Natural killer cell (primary cell): Measurements from ENCODE around the gene NATD1. TPM values are rescaled to one million over a fixed set of nuclear protein-coding genes. Genes with fewer than 3 reads are reported as not detected.
A peak's percentile ranks its signal among the peaks of the same experiment; 100 is the strongest.

Experiments used
- ATAC-seq, 3 donors: fragments of 150-1000 bp in 2 of 3; fragments of 200-7000 bp in 1 of 3; cut with Tn5 transposase; 1 replicate in 1 of 3; 2 replicates in 2 of 3; pipeline ENCODE4 v1.10.0; 2021; ENCODE audit warnings: mild to moderate bottlenecking in 2 of 3, moderate library complexity in 2 of 3
- DNase-seq, 2 donors: peaks; one replicate each; pipeline versions ENCODE4 v3.0.0 to v3.0.0-alpha.2; 2013 to 2021; ENCODE audit warnings: mixed read lengths in 1 of 2
- H3K27ac ChIP-seq: one replicate; pipeline ENCODE4 v1.5.1; 2013; ENCODE audit warnings: mild to moderate bottlenecking, low read length
- H3K27me3 ChIP-seq: one replicate; pipeline ENCODE4 v1.6.1; 2013; ENCODE audit warnings: low read length; ENCODE audit not compliant: control insufficient read depth, insufficient read depth
- H3K36me3 ChIP-seq: one replicate; pipeline ENCODE4 v1.6.1; 2013; ENCODE audit warnings: low read length; ENCODE audit not compliant: control insufficient read depth, insufficient read depth
- H3K4me1 ChIP-seq: one replicate; pipeline ENCODE4 v1.6.1; 2013; ENCODE audit warnings: low read length; ENCODE audit not compliant: control insufficient read depth, insufficient read depth
- H3K4me3 ChIP-seq: one replicate; pipeline ENCODE4 v1.5.1; 2013; ENCODE audit warnings: low read length
- H3K9me3 ChIP-seq: one replicate; pipeline ENCODE4 v1.6.1; 2013; ENCODE audit warnings: low read length; ENCODE audit not compliant: control insufficient read depth, insufficient read depth
- H3K27ac Mint-ChIP-seq, 2 donors: one replicate each; pipeline ENCODE4 v1.8.0; 2022; ENCODE audit warnings: mild to moderate bottlenecking in 2 of 2, mixed read lengths in 2 of 2, moderate library complexity in 1 of 2
- H3K27me3 Mint-ChIP-seq, 2 donors: one replicate each; pipeline ENCODE4 v1.8.0; 2022; ENCODE audit warnings: low read depth in 2 of 2, mixed read lengths in 2 of 2
- H3K36me3 Mint-ChIP-seq: one replicate; pipeline ENCODE4 v1.8.0; 2022; ENCODE audit warnings: mixed read lengths
- H3K4me1 Mint-ChIP-seq, 2 donors: one replicate each; pipeline ENCODE4 v1.8.0; 2022; ENCODE audit warnings: mixed read lengths in 2 of 2
- H3K4me3 Mint-ChIP-seq: one replicate; pipeline ENCODE4 v1.8.0; 2022; ENCODE audit warnings: mild to moderate bottlenecking, moderate library complexity, mixed read lengths
- H3K9me3 Mint-ChIP-seq, 2 donors: one replicate each; pipeline ENCODE4 v1.8.0; 2022; ENCODE audit warnings: mixed read lengths in 2 of 2
- WGBS: methylation state at CpG from one replicate; pipeline ENCODE4 v1.1.7; 2013; ENCODE audit warnings: missing lambda C conversion rate; ENCODE audit not compliant: insufficient coverage; 5-methylcytosine and 5-hydroxymethylcytosine counted together
- intact Hi-C: fragments of 100-400 bp; cut with micrococcal nuclease; formaldehyde crosslinking; loops from one replicate; pipeline ENCODE4 v1.14.2; 2022
- total RNA-seq, 4 donors: library from RNA; stranded (reverse); fragments of 120-200 nt in 1 of 4; gene quantifications; one replicate each; pipeline versions ENCODE4 v1.2.3 to v1.2.4, GENCODE V29; 2013 to 2022
- TF ChIP-seq, protein P1 (sequence below): fragments of 200-600 bp; IDR thresholded peaks from one replicate; pipeline ENCODE4 v1.8.0; 2022; ENCODE audit warnings: antibody characterized with exemption

The NATD1 gene
- total RNA-seq, 3 donors from 2014 or later (not counting 1 experiment from before 2014, with no cell fraction given): 10.9 to 16.3 (median 14.1) TPM

DNA sequence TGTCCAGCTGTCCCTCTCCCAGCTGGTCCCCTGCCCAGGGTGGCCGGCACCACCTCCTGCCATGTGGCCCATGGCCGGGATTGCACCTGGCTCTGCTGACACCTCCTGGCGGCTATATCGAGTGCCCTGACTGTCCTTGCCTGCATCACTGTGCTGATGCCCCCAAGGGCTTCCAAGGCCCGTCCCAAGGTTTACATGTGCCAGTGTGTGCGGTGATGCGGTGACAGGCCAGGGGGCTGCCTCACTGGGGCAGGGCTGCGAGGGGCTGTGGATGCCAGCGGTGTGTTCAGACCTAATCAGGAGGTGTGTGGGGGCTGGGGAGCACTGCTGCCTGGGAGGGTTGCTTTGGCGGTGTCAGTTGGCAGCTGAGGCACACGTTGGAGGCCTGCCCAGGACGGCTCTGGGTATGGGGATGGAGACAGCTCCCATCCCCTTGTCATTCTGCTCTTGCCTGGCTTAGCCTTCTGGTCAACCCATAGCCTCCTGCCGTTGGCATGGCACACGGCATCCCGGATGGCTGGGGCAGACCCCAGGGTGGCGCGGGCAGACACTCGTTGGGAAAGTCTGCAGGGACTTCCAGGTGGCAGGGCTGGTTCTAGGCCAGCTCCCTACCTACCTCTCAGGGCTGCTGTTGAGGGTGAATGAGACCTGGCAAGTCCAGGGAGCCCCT is 36.8 kb upstream of the NATD1 start:
- Mint-ChIP-seq H3K4me1 (peaks cover 61 to 65% of the 10 kb centered on the region in 2 donors), H3K36me3 (no peaks in the 10 kb centered on the region), H3K27ac (peak overlapping the region; percentile 96 to 99), H3K27me3 (no peaks in the 10 kb centered on the region), H3K4me3 (no peak overlapping the region), H3K9me3 (peaks cover 0 to 2% of the 10 kb centered on the region in 2 donors)
- TF ChIP-seq, protein P1, sequence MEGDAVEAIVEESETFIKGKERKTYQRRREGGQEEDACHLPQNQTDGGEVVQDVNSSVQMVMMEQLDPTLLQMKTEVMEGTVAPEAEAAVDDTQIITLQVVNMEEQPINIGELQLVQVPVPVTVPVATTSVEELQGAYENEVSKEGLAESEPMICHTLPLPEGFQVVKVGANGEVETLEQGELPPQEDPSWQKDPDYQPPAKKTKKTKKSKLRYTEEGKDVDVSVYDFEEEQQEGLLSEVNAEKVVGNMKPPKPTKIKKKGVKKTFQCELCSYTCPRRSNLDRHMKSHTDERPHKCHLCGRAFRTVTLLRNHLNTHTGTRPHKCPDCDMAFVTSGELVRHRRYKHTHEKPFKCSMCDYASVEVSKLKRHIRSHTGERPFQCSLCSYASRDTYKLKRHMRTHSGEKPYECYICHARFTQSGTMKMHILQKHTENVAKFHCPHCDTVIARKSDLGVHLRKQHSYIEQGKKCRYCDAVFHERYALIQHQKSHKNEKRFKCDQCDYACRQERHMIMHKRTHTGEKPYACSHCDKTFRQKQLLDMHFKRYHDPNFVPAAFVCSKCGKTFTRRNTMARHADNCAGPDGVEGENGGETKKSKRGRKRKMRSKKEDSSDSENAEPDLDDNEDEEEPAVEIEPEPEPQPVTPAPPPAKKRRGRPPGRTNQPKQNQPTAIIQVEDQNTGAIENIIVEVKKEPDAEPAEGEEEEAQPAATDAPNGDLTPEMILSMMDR: no peak
- H3K27ac ChIP-seq: no peak overlapping the region
- DNase-seq: no peak
- no peak for ATAC-seq
- no peaks in the 10 kb centered on the region for H3K27me3 ChIP-seq
- intact Hi-C loops: loop anchor here (5.0 kb wide), 2 partner anchors 32 to 167 kb away; no protein-coding TSS in a partner anchor
- WGBS: 84% methylated on average over 18 of the region's 18 CpGs
- peaks cover 6% of the 10 kb centered on the region for H3K9me3 ChIP-seq
- peaks cover 81% of the 10 kb centered on the region for H3K4me1 ChIP-seq
- peaks cover 13% of the 10 kb centered on the region for H3K36me3 ChIP-seq
- H3K4me3 ChIP-seq: no peak overlapping the region

GRCh38 chr17:21289175-21289901 is 36.1 kb upstream of the NATD1 start:
- no peaks in the 10 kb centered on the region for H3K36me3 Mint-ChIP-seq
- H3K36me3 ChIP-seq: peaks cover 13% of the 10 kb centered on the region
- DNase-seq (no peak), ATAC-seq (no peak)
- H3K9me3 ChIP-seq: no peaks in the 10 kb centered on the region
- no peaks in the 10 kb centered on the region for H3K27me3 Mint-ChIP-seq
- TF ChIP-seq, protein P1: no peak
- H3K27me3 ChIP-seq: no peaks in the 10 kb centered on the region
- peaks cover 77% of the 10 kb centered on the region for H3K4me1 ChIP-seq
- no peak overlapping the region for H3K4me3 ChIP-seq
- intact Hi-C loops: loop anchor here (5.0 kb wide), 2 partner anchors 33 to 168 kb away; no protein-coding TSS in a partner anchor
- peak overlapping the region; percentile 96 to 99 for H3K27ac Mint-ChIP-seq
- WGBS: 87% methylated on average over 11 of the region's 11 CpGs
- peak overlapping the region; percentile 97 for H3K27ac ChIP-seq
- no peak overlapping the region for H3K4me3 Mint-ChIP-seq
- peaks cover 54 to 58% of the 10 kb centered on the region in 2 donors for H3K4me1 Mint-ChIP-seq
- peaks cover 0 to 2% of the 10 kb centered on the region in 2 donors for H3K9me3 Mint-ChIP-seq

DNA sequence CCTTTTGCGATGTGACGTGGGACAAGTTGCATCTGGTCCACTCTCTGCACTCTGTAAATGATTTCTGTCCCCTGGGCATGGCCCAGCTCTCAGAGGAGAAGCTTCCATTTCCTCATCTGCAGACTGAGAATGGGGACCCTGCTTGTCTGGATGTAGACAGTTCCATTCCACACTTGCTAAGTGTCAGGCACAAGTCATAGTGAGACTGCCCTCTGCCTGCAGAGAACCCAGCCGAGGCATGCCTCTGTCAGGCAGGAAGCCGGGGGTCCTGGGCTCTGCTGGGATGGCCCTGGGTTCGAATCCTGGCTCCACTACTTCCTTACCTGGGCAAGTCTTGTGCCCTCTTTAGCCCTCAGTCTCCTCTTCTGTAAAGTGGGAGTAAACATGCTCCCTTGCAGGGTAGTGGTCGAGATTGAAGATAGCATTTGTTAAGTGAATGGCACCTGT is 35.4 kb upstream of the NATD1 start:
- H3K4me3 ChIP-seq: peak overlapping the region; percentile 88
- peaks cover 53% of the 10 kb centered on the region in 2 donors for H3K4me1 Mint-ChIP-seq

More for the DNA sequence above, 35.4 kb upstream of the NATD1 start:
- Histone ChIP-seq H3K4me1 (peaks cover 74% of the 10 kb centered on the region), H3K9me3 (no peaks in the 10 kb centered on the region), H3K27me3 (no peaks in the 10 kb centered on the region), H3K36me3 (peaks cover 13% of the 10 kb centered on the region), H3K27ac (peak overlapping the region; percentile 97)
- WGBS: 34% methylated on average over 6 of the region's 6 CpGs
- H3K9me3 Mint-ChIP-seq: peaks cover 0 to 2% of the 10 kb centered on the region in 2 donors
- H3K4me3 Mint-ChIP-seq: peak overlapping the region; percentile 25
- ATAC-seq (peak in 1 of 3 donors; percentile 4), DNase-seq (peak; percentile 47 to 61)
- TF ChIP-seq, protein P1: no peak
- intact Hi-C loops: loop anchor here (1.0 to 5.0 kb wide), 4 partner anchors 8 to 169 kb away; partner anchors contain the start of gene NATD1
- peak overlapping the region; percentile 96 to 99 for H3K27ac Mint-ChIP-seq
- H3K27me3 Mint-ChIP-seq: no peaks in the 10 kb centered on the region
- no peaks in the 10 kb centered on the region for H3K36me3 Mint-ChIP-seq
